Thyroid gland (tissue), 4 donors: ENCODE data around the gene C11orf54. TPM values are rescaled to one million over a fixed set of nuclear protein-coding genes. Genes with fewer than 3 reads are reported as not detected.

Experiments used
- DNase-seq, 2 donors: peaks; one replicate each; pipeline ENCODE4 v3.0.0-alpha.2; 2019
- H3K27ac ChIP-seq, 3 donors: fragments of 200-600 bp; sonication (generic); 1 replicate in 2 of 3; 2 replicates in 1 of 3; pipeline ENCODE4 v1.5.1; 2016 to 2019; ENCODE audit warnings: mild to moderate bottlenecking in 1 of 3, moderate library complexity in 1 of 3
- H3K27me3 ChIP-seq: fragments of 200-600 bp; sonication (generic); one replicate; pipeline ENCODE4 v1.5.1; 2019
- H3K36me3 ChIP-seq, 2 donors: fragments of 200-600 bp; sonication (generic); one replicate each; pipeline ENCODE4 v1.5.1; 2016 to 2019
- H3K4me1 ChIP-seq, 2 donors: fragments of 200-600 bp; sonication (generic); one replicate each; pipeline ENCODE4 v1.5.1; 2017 to 2019
- H3K4me3 ChIP-seq, 3 donors: fragments of 200-600 bp; sonication (generic); replicated peaks in 1 of 3; 1 replicate in 2 of 3; 2 replicates in 1 of 3; pipeline ENCODE4 v1.5.1; 2016; ENCODE audit warnings: mild to moderate bottlenecking in 1 of 3
- H3K9me3 ChIP-seq: fragments of 200-600 bp; sonication (generic); one replicate; pipeline ENCODE4 v1.5.1; 2017
- POLR2A ChIP-seq, 2 donors: fragments of 450-650 bp; IDR thresholded peaks; one replicate each; pipeline ENCODE4 v1.6.1; 2017; ENCODE audit warnings: antibody characterized with exemption in 2 of 2, mild to moderate bottlenecking in 2 of 2, moderate library complexity in 1 of 2
- WGBS, 2 donors: methylation state at CpG; one replicate each; pipeline ENCODE4 v1.1.5; 2017; 5-methylcytosine and 5-hydroxymethylcytosine counted together
- intact Hi-C: fragments of 100-400 bp; cut with DNase I; formaldehyde crosslinking; loops from one replicate; pipeline ENCODE4 v1.15.1; 2023
- total RNA-seq, 4 donors: library from RNA; depleted of rRNA; stranded (reverse); fragments of >200 nt; gene quantifications; one replicate each; pipeline ENCODE4 v1.2.3, GENCODE V29; 2016
- TF ChIP-seq, protein P1 (sequence below), 6 experiments: fragments of 200-600 bp in 3 of 6; fragments of 450-650 bp in 3 of 6; sonication (generic) in 3 of 6; IDR thresholded peaks; one replicate each; pipeline ENCODE4 v1.5.1; 2016 to 2019; ENCODE audit warnings: antibody characterized with exemption in 6 of 6, mild to moderate bottlenecking in 2 of 6, inconsistent platforms in 1 of 6, moderate library complexity in 1 of 6

C11orf54 gene
- 10 to 100 TPM; 46.6 to 71.4 (median 54.9) TPM for total RNA-seq

GRCh38 chr11:93741094-93741881 lies at the start of gene C11orf54, which contains the start of gene TAF1D:
Gene C11orf54 (plus strand): TSS chr11:93741672. CDS start chr11:93747394, 5,722 bp downstream.
Gene TAF1D (minus strand): TSS chr11:93741495. CDS start chr11:93739304, 2,191 bp downstream.
- TF ChIP-seq POLR2A (IDR thresholded peaks at IDR 0.05), result peak; percentile 29 to 91
- TF ChIP-seq, protein P1, sequence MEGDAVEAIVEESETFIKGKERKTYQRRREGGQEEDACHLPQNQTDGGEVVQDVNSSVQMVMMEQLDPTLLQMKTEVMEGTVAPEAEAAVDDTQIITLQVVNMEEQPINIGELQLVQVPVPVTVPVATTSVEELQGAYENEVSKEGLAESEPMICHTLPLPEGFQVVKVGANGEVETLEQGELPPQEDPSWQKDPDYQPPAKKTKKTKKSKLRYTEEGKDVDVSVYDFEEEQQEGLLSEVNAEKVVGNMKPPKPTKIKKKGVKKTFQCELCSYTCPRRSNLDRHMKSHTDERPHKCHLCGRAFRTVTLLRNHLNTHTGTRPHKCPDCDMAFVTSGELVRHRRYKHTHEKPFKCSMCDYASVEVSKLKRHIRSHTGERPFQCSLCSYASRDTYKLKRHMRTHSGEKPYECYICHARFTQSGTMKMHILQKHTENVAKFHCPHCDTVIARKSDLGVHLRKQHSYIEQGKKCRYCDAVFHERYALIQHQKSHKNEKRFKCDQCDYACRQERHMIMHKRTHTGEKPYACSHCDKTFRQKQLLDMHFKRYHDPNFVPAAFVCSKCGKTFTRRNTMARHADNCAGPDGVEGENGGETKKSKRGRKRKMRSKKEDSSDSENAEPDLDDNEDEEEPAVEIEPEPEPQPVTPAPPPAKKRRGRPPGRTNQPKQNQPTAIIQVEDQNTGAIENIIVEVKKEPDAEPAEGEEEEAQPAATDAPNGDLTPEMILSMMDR (IDR thresholded peaks at IDR 0.05), result peak in 2 of 6 experiments; percentile 14 to 21
- Histone ChIP-seq H3K36me3 (peaks cover 14 to 23% of the 10 kb centered on the region in 2 donors), H3K4me1 (peaks cover 24 to 29% of the 10 kb centered on the region in 2 donors), H3K9me3 (no peaks in the 10 kb centered on the region), H3K4me3 (peak within 1 kb of the TSS; percentile 19 to 80 (median 71)), H3K27me3 (no peaks in the 10 kb centered on the region), H3K27ac (peak within 1 kb of the TSS; percentile 87 to 94 (median 92))
- WGBS, 2 donors, result 0 to 1% methylated on average over 45 to 50 of the region's 65 CpGs
- DNase-seq, result peak; percentile 98 to 99
- intact Hi-C loops, result loop anchor here (5.0 kb wide), 1 partner anchor 46 kb away; no protein-coding TSS in a partner anchor

GRCh38 chr11:93694109-93694508 lies 47.4 kb upstream of the C11orf54 start:
- intact Hi-C loops, result no loop called here
- no peak for TF ChIP-seq POLR2A (IDR thresholded peaks at IDR 0.05)
- TF ChIP-seq, protein P1 (IDR thresholded peaks at IDR 0.05), result no peak
- Histone ChIP-seq H3K27ac (no peak overlapping the region), H3K4me3 (no peak overlapping the region), H3K4me1 (no peaks in the 10 kb centered on the region), H3K27me3 (no peaks in the 10 kb centered on the region), H3K9me3 (no peaks in the 10 kb centered on the region), H3K36me3 (peaks cover 33 to 48% of the 10 kb centered on the region in 2 donors)
- DNase-seq, result no peak
- 93 to 97% methylated on average over 2 of the region's 2 CpGs for WGBS, 2 donors

GRCh38 chr11:93694557-93694956 lies 46.9 kb upstream of the C11orf54 start:
- no peaks in the 10 kb centered on the region for H3K27me3 ChIP-seq
- no peak overlapping the region for H3K4me3 ChIP-seq
- no peak for TF ChIP-seq POLR2A (IDR thresholded peaks at IDR 0.05)
- TF ChIP-seq, protein P1 (IDR thresholded peaks at IDR 0.05), result no peak
- no peak overlapping the region for H3K27ac ChIP-seq
- DNase-seq, result no peak
- no peaks in the 10 kb centered on the region for H3K9me3 ChIP-seq
- intact Hi-C loops, result no loop called here
- peaks cover 33 to 46% of the 10 kb centered on the region in 2 donors for H3K36me3 ChIP-seq
- H3K4me1 ChIP-seq, result no peaks in the 10 kb centered on the region

DNA sequence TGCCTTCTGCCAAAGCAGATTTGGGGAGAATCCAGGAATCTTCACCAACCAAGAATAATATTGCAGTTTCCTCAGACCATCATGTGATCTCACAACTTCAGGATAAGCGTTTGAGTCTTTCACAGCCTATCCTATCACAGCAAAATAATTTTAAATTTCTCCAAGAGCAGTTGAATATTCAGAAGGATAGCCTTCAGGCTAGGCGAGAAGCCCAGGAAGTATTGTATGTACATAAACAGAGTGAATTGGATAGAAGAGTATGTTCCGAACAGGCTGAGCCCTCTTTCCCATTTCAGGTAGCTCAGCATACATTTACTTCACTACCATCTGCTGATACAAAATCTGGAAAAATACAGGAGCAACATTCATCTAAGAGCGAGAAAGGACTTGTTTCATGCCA lies 43.9 kb upstream of the C11orf54 start:
- H3K27ac ChIP-seq, result no peak overlapping the region
- TF ChIP-seq, protein P1 (IDR thresholded peaks at IDR 0.05), result no peak
- TF ChIP-seq POLR2A (IDR thresholded peaks at IDR 0.05), result no peak

GRCh38 chr11:93700830-93701229 lies 40.6 kb upstream of the C11orf54 start:
- Histone ChIP-seq H3K27me3 (no peaks in the 10 kb centered on the region), H3K9me3 (no peaks in the 10 kb centered on the region), H3K36me3 (peaks cover 23 to 32% of the 10 kb centered on the region in 2 donors), H3K4me1 (no peaks in the 10 kb centered on the region), H3K4me3 (no peak overlapping the region), H3K27ac (no peak overlapping the region)
- intact Hi-C loops, result no loop called here
- 95 to 98% methylated on average over 3 of the region's 3 CpGs for WGBS, 2 donors
- TF ChIP-seq, protein P1 (IDR thresholded peaks at IDR 0.05), result no peak
- TF ChIP-seq POLR2A (IDR thresholded peaks at IDR 0.05), result no peak
- no peak for DNase-seq

More for the DNA sequence above, 43.9 kb upstream of the C11orf54 start:
- DNase-seq, result no peak
- H3K27me3 ChIP-seq, result no peaks in the 10 kb centered on the region
- no peak overlapping the region for H3K4me3 ChIP-seq
- intact Hi-C loops, result no loop called here
- no peaks in the 10 kb centered on the region for H3K9me3 ChIP-seq
- H3K36me3 ChIP-seq, result peaks cover 30 to 41% of the 10 kb centered on the region in 2 donors
- H3K4me1 ChIP-seq, result no peaks in the 10 kb centered on the region
- 98% methylated on average over 4 of the region's 4 CpGs for WGBS, 2 donors
